ENCODE measurements around the gene SMTN.

SMTN gene

GRCh38 chr22:31124290-31124689 lies 43.2 kb downstream of the SMTN start:
- no peak for DNase-seq (ENCODE audit: low read depth in 1 of 2, low spot score in 1 of 2)
- no peak for TF ChIP-seq JUND (IDR thresholded peaks at IDR 0.05; ENCODE audit: low read depth)
- in situ Hi-C loops (cut with HindIII; ENCODE audit: low pct_unique_long_range_greater_than_20kb, low sequenced_read_pairs), result no loop called here

- in situ Hi-C loops (cut with HindIII; ENCODE audit: low pct_unique_long_range_greater_than_20kb, low sequenced_read_pairs), result no loop called here
- DNase-seq (ENCODE audit: low read depth in 1 of 2, low spot score in 1 of 2), result no peak
- TF ChIP-seq JUND (IDR thresholded peaks at IDR 0.05; ENCODE audit: low read depth), result no peak
Measured at GRCh38 chr22:31124811-31125465, 43.8 kb downstream of the SMTN start.

- no peak for DNase-seq (ENCODE audit: low read depth in 1 of 2, low spot score in 1 of 2)
- in situ Hi-C loops (cut with HindIII; ENCODE audit: low pct_unique_long_range_greater_than_20kb, low sequenced_read_pairs), result no loop called here
- no peak for TF ChIP-seq JUND (IDR thresholded peaks at IDR 0.05; ENCODE audit: low read depth)
Measured at GRCh38 chr22:31125521-31126117, 44.5 kb downstream of the SMTN start.

GRCh38 chr22:31126128-31126868 lies 45.2 kb downstream of the SMTN start:
- in situ Hi-C loops (cut with HindIII; ENCODE audit: low pct_unique_long_range_greater_than_20kb, low sequenced_read_pairs), result no loop called here
- no peak for DNase-seq (ENCODE audit: low read depth in 1 of 2, low spot score in 1 of 2)
- no peak for TF ChIP-seq JUND (IDR thresholded peaks at IDR 0.05; ENCODE audit: low read depth)

- no peak for DNase-seq (ENCODE audit: low read depth in 1 of 2, low spot score in 1 of 2)
- no peak for TF ChIP-seq JUND (IDR thresholded peaks at IDR 0.05; ENCODE audit: low read depth)
- in situ Hi-C loops (cut with HindIII; ENCODE audit: low pct_unique_long_range_greater_than_20kb, low sequenced_read_pairs), result no loop called here
Measured at GRCh38 chr22:31126869-31127175, 45.7 kb downstream of the SMTN start.

- in situ Hi-C loops (cut with HindIII; ENCODE audit: low pct_unique_long_range_greater_than_20kb, low sequenced_read_pairs), result no loop called here
- no peak for DNase-seq (ENCODE audit: low read depth in 1 of 2, low spot score in 1 of 2)
- TF ChIP-seq JUND (IDR thresholded peaks at IDR 0.05; ENCODE audit: low read depth), result no peak
Measured at GRCh38 chr22:31127181-31127772, 46.2 kb downstream of the SMTN start.

- no peak for DNase-seq (ENCODE audit: low read depth in 1 of 2, low spot score in 1 of 2)
- in situ Hi-C loops (cut with HindIII; ENCODE audit: low pct_unique_long_range_greater_than_20kb, low sequenced_read_pairs), result no loop called here
- no peak for TF ChIP-seq JUND (IDR thresholded peaks at IDR 0.05; ENCODE audit: low read depth)
Measured at GRCh38 chr22:31128156-31128555, 47.0 kb downstream of the SMTN start.

GRCh38 chr22:31130873-31131272 lies 49.8 kb downstream of the SMTN start:
- in situ Hi-C loops (cut with HindIII; ENCODE audit: low pct_unique_long_range_greater_than_20kb, low sequenced_read_pairs), result no loop called here
- TF ChIP-seq JUND (IDR thresholded peaks at IDR 0.05; ENCODE audit: low read depth), result no peak
- peak in 1 of 2 experiments; percentile 85 for DNase-seq (ENCODE audit: low read depth in 1 of 2, low spot score in 1 of 2)

- no peak for TF ChIP-seq JUND (IDR thresholded peaks at IDR 0.05; ENCODE audit: low read depth)
- DNase-seq (ENCODE audit: low read depth in 1 of 2, low spot score in 1 of 2), result no peak
- in situ Hi-C loops (cut with HindIII; ENCODE audit: low pct_unique_long_range_greater_than_20kb, low sequenced_read_pairs), result no loop called here
Measured at GRCh38 chr22:31133911-31134310, 52.8 kb downstream of the SMTN start.

- in situ Hi-C loops (cut with HindIII; ENCODE audit: low pct_unique_long_range_greater_than_20kb, low sequenced_read_pairs), result no loop called here
- no peak for TF ChIP-seq JUND (IDR thresholded peaks at IDR 0.05; ENCODE audit: low read depth)
- DNase-seq (ENCODE audit: low read depth in 1 of 2, low spot score in 1 of 2), result no peak
Measured at GRCh38 chr22:31134688-31135087, 53.6 kb downstream of the SMTN start.

GRCh38 chr22:31135706-31136105 lies 54.6 kb downstream of the SMTN start:
- in situ Hi-C loops (cut with HindIII; ENCODE audit: low pct_unique_long_range_greater_than_20kb, low sequenced_read_pairs), result no loop called here
- no peak for DNase-seq (ENCODE audit: low read depth in 1 of 2, low spot score in 1 of 2)
- TF ChIP-seq JUND (IDR thresholded peaks at IDR 0.05; ENCODE audit: low read depth), result no peak

GRCh38 chr22:31136155-31136554 lies 55.0 kb downstream of the SMTN start:
- no peak for TF ChIP-seq JUND (IDR thresholded peaks at IDR 0.05; ENCODE audit: low read depth)

GRCh38 chr22:31136711-31137110 lies 55.6 kb downstream of the SMTN start:
- in situ Hi-C loops (cut with HindIII; ENCODE audit: low pct_unique_long_range_greater_than_20kb, low sequenced_read_pairs), result no loop called here
- DNase-seq (ENCODE audit: low read depth in 1 of 2, low spot score in 1 of 2), result no peak
- TF ChIP-seq JUND (IDR thresholded peaks at IDR 0.05; ENCODE audit: low read depth), result no peak

More at GRCh38 chr22:31136155-31136554, 55.0 kb downstream of the SMTN start:
- in situ Hi-C loops (cut with HindIII; ENCODE audit: low pct_unique_long_range_greater_than_20kb, low sequenced_read_pairs), result no loop called here
- DNase-seq (ENCODE audit: low read depth in 1 of 2, low spot score in 1 of 2), result no peak
